AG09319 (cell line): ENCODE data around the gene CLTCL1.

Experiments
- DNase-seq: peaks from one replicate; pipeline ENCODE4 v3.0.0-alpha.2; 2010; ENCODE audit warnings: low read depth; ENCODE audit errors: extremely low read depth
- CTCF ChIP-seq: IDR thresholded peaks from 2 replicates; pipeline ENCODE4 v1.5.1; 2011; ENCODE audit warnings: low read depth, mild to moderate bottlenecking, inconsistent platforms, low read length, moderate library complexity

The CLTCL1 gene

GRCh38 chr22:19132153-19132552 is 159.4 kb downstream of the CLTCL1 start:
- no peak for TF ChIP-seq CTCF
- no peak for DNase-seq

DNA sequence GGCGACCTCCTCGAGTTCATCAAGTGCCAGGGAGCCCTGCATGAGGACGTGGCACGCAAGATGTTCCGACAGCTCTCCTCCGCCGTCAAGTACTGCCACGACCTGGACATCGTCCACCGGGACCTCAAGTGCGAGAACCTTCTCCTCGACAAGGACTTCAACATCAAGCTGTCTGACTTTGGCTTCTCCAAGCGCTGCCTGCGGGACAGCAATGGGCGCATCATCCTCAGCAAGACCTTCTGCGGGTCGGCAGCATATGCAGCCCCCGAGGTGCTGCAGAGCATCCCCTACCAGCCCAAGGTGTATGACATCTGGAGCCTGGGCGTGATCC is 159.9 kb downstream of the CLTCL1 start:
- DNase-seq: no peak
- TF ChIP-seq CTCF: no peak

DNA sequence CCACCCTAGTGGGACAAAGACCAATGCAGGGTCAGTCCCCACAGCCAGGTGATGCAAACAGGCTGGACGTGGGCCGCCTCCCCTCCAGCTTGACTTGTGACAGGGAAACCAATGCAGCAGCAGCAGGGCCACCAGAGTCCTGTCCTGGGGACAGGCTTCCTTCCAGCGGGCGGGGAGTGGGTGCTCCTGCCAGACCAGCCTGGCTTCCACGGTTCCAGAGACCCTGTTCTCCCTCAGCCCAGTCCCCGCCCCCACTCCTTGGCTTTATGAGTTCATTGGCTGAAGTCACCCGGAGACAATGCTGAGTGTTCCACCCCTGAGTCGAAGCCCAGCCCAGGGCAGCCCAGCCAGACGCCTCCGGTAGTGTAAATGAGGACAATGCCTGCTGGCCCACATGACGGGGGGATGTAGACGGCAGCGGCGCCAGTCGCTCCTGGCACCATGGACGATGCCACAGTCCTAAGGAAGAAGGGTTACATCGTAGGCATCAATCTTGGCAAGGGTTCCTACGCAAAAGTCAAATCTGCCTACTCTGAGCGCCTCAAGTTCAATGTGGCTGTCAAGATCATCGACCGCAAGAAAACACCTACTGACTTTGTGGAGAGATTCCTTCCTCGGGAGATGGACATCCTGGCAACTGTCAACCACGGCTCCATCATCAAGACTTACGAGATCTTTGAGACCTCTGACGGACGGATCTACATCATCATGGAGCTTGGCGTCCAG is 160.4 kb downstream of the CLTCL1 start, which contains the start of gene TSSK2:
Gene TSSK2, plus strand, starts transcription at position 350 of the 726 bp plus-strand sequence. Its CDS starts 92 bp downstream, at position 442.
- no peak for DNase-seq
- no peak for TF ChIP-seq CTCF

GRCh38 chr22:19129871-19130270 is 161.6 kb downstream of the CLTCL1 start:
- TF ChIP-seq CTCF: no peak
- no peak for DNase-seq
